Heart right ventricle (tissue), 16 donors: ENCODE measurements around the gene SSU72. TPM values are rescaled to one million over a fixed set of nuclear protein-coding genes. Genes with fewer than 3 reads are reported as not detected.

Experiments
- ATAC-seq, 8 donors: fragments of 200-7000 bp; cut with Tn5 transposase; one replicate each; pipeline ENCODE4 v1.9.1; 2020; ENCODE audit warnings: mild to moderate bottlenecking in 8 of 8, moderate library complexity in 8 of 8, moderate number of reproducible peaks in 1 of 8
- DNase-seq, 2 donors: peaks; one replicate each; pipeline ENCODE4 v3.0.0-alpha.2; 2020
- H3K27ac ChIP-seq, 10 donors: fragments of 200-600 bp; sonication (generic) in 2 of 10; one replicate each; pipeline versions ENCODE4 v1.5.0 to v1.8.0; 2020 to 2022; ENCODE audit warnings: mild to moderate bottlenecking in 3 of 10
- H3K27me3 ChIP-seq, 7 donors: fragments of 200-600 bp; one replicate each; pipeline ENCODE4 v1.8.0; 2021 to 2022; ENCODE audit warnings: mild to moderate bottlenecking in 2 of 7
- H3K36me3 ChIP-seq, 9 donors: fragments of 200-600 bp; sonication (generic) in 1 of 9; one replicate each; pipeline versions ENCODE4 v1.5.0 to v1.8.0; 2020 to 2022; ENCODE audit warnings: mild to moderate bottlenecking in 2 of 9
- H3K4me1 ChIP-seq, 9 donors: fragments of 200-600 bp; sonication (generic) in 1 of 9; one replicate each; pipeline versions ENCODE4 v1.5.0 to v1.8.0; 2020 to 2022; ENCODE audit warnings: mild to moderate bottlenecking in 4 of 9
- H3K4me3 ChIP-seq, 10 donors: fragments of 200-600 bp; sonication (generic) in 2 of 10; one replicate each; pipeline versions ENCODE4 v1.5.0 to v1.8.0; 2020 to 2022; ENCODE audit warnings: mild to moderate bottlenecking in 7 of 10, moderate library complexity in 2 of 10
- H3K9me3 ChIP-seq, 11 donors: fragments of 200-600 bp in 10 of 11; sonication (generic) in 2 of 11; one replicate each; pipeline versions ENCODE4 v1.5.0 to v1.8.0; 2013 to 2022; ENCODE audit warnings: mild to moderate bottlenecking in 2 of 11, control low read depth in 1 of 11, moderate library complexity in 1 of 11
- CTCF ChIP-seq, 9 donors: fragments of 200-600 bp; sonication (generic) in 2 of 9; IDR thresholded peaks; one replicate each; pipeline versions ENCODE4 v1.5.0 to v1.8.0; 2021 to 2022; ENCODE audit warnings: antibody characterized with exemption in 9 of 9, mild to moderate bottlenecking in 5 of 9, moderate library complexity in 1 of 9
- WGBS, 2 donors: extraction: QIAGEN DNeasy Blood & Tissue Kit; methylation state at CpG; one replicate each; pipeline ENCODE4 v1.1.7; 2013; ENCODE audit warnings: inconsistent platforms in 1 of 2; 5-methylcytosine and 5-hydroxymethylcytosine counted together
- intact Hi-C, 10 donors: fragments of 100-400 bp; cut with DNase I; formaldehyde crosslinking; loops; one replicate each; pipeline versions ENCODE4 v1.11.1 to v1.14.2; 2022
- long read RNA-seq, 3 donors: library from polyadenylated mRNA; unstranded; transcript quantifications; one replicate each; pipeline ENCODE4 v2.0.0, GENCODE V29; 2020 to 2021
- polyA plus RNA-seq, 2 donors: library from polyadenylated mRNA; stranded (reverse); fragments of 200-250 nt; gene quantifications; one replicate each; pipeline ENCODE4 v1.2.3, GENCODE V29; 2013
- total RNA-seq, 10 donors: library from RNA; stranded (reverse); fragmentation: NEBNext Ultra II Directional in 3 of 10; extraction: Animal tissue kit (Norgen Biotek cat#: 25700) in 3 of 10; gene quantifications; one replicate each; pipeline versions ENCODE4 v1.2.1 to v1.2.4, GENCODE V29; 2021 to 2023
- donor health status: Arrhythmogenic right ventricular cardiomyopathy.
- donor health status: ischemic (EF 13 %, LVEDD 7.1; RV severe dilation, severe dysfunction).
- donor health status: healthy with polysubstance abuse.
- donor health status: DM: no; HTN: yes; CAD: no.
- donor health status: DM: no; HTN: no; CAD: no.
- donor health status: ischemic (EF 25% LVEDD 6.9; RV normal size, moderate dysfunction).
- donor health status: ischemic (EF 25% LVEDD 5.7; RV mildly dilated, moderate dysfunction).
- donor health status: healthy.
- donor health status: DM: yes; HTN: yes; CAD: no.
- donor health status: Ischemic cardiomyopathy.
- donor health status: ischemic (EF 35%, LVEDD 5.7; RV mildly dilated, moderate dysfunction).
- donor health status: nonischemic (EF 11% LVEDD 7.7; RV severe dilation, severe dysfunction).
- donor health status: DM: yes; HTN: yes; CAD: no.
- donor health status: PGD.
- donor health status: ischemic (EF 29% LVEDD 5.4; RV normal size, mild dysfunction).
- donor health status: nonischemic (EF 23%, LVEDD 6.1; RV moderate dilation, normal function).

The SSU72 gene
- total RNA-seq (100 to 1,000 TPM in 4 of 10 donors, 10 to 100 TPM in 6; 73.8 to 138 (median 77.9) TPM), polyA plus RNA-seq (100 to 1,000 TPM in 1 of 2 donors, 10 to 100 TPM in 1; 96.3 to 122 TPM)
- long read RNA-seq, donor 1, full-length matches to known transcripts, result 164 of 177 reads
- long read RNA-seq, donor 1, partial matches to known transcripts, result 12 of 177 reads
- long read RNA-seq, donor 1, other reads (novel, unspliced or antisense), result 1 of 177 reads
- long read RNA-seq, donor 2, full-length matches to known transcripts, result 156 of 179 reads
- long read RNA-seq, donor 2, partial matches to known transcripts, result 17 of 179 reads
- long read RNA-seq, donor 2, other reads (novel, unspliced or antisense), result 6 of 179 reads
- long read RNA-seq, donor 3, full-length matches to known transcripts, result 63 of 69 reads
- long read RNA-seq, donor 3, partial matches to known transcripts, result 4 of 69 reads
- long read RNA-seq, donor 3, other reads (novel, unspliced or antisense), result 2 of 69 reads

- intact Hi-C loops, result loop anchor here in 5 of 10 donors (2.0 to 10.0 kb wide), 3 partner anchors 37 to 150 kb away; partner anchors contain the start of genes CDK11A (in 1 of the 5) and MIB2 (in 1 of the 5)
- no peaks in the 10 kb centered on the region for H3K9me3 ChIP-seq
- H3K4me1 ChIP-seq, result peaks cover 3 to 49% (median 41%) of the 10 kb centered on the region in 9 donors
- ATAC-seq, result peak; percentile 91 to 97 (median 96)
- H3K4me3 ChIP-seq, result peak within 1 kb of the TSS; percentile 84 to 100 (median 96)
- WGBS, 2 donors, result 0% methylated on average over 83 to 87 of the region's 87 CpGs
- peaks cover 0 to 29% (median 0%) of the 10 kb centered on the region in 9 donors for H3K36me3 ChIP-seq
- peaks cover 0 to 11% (median 0%) of the 10 kb centered on the region in 7 donors for H3K27me3 ChIP-seq
- peak within 1 kb of the TSS; percentile 97 to 100 (median 99) for H3K27ac ChIP-seq
- TF ChIP-seq CTCF (IDR thresholded peaks at IDR 0.05), result no peak
- peak; percentile 92 to 94 for DNase-seq
Measured at GRCh38 chr1:1574721-1575537, at the start of gene SSU72. SSU72 (minus strand) TSS chr1:1574863; CDS start chr1:1574557, 306 bp downstream.

- H3K4me1 ChIP-seq, result peaks cover 4 to 52% (median 18%) of the 10 kb centered on the region in 9 donors
- TF ChIP-seq CTCF (IDR thresholded peaks at IDR 0.05), result no peak
- ATAC-seq, result no peak
- peaks cover 0 to 38% (median 8%) of the 10 kb centered on the region in 9 donors for H3K36me3 ChIP-seq
- no peak overlapping the region for H3K4me3 ChIP-seq
- peak overlapping the region in 1 of 10 donors; percentile 78 for H3K27ac ChIP-seq
- 93 to 95% methylated on average over 48 to 51 of the region's 51 CpGs for WGBS, 2 donors
- H3K27me3 ChIP-seq, result peaks cover 0 to 9% (median 0%) of the 10 kb centered on the region in 7 donors
- no peaks in the 10 kb centered on the region for H3K9me3 ChIP-seq
- DNase-seq, result no peak
- intact Hi-C loops, result no loop called here
Measured at GRCh38 chr1:1623631-1624442, 49.2 kb upstream of the SSU72 start.

- Histone ChIP-seq H3K4me1 (peaks cover 4 to 52% (median 18%) of the 10 kb centered on the region in 9 donors), H3K27me3 (peaks cover 0 to 2% (median 0%) of the 10 kb centered on the region in 7 donors), H3K36me3 (peaks cover 0 to 38% (median 5%) of the 10 kb centered on the region in 9 donors), H3K27ac (no peak overlapping the region), H3K9me3 (no peaks in the 10 kb centered on the region), H3K4me3 (no peak overlapping the region)
- intact Hi-C loops, result no loop called here
- DNase-seq, result no peak
- TF ChIP-seq CTCF (IDR thresholded peaks at IDR 0.05), result no peak
- 95 to 97% methylated on average over 33 of the region's 33 CpGs for WGBS, 2 donors
- no peak for ATAC-seq
Measured at GRCh38 chr1:1623181-1623630, 48.5 kb upstream of the SSU72 start.
